K562 (cell line): Measurements from ENCODE around the gene CAMK2A. TPM values are rescaled to one million over a fixed set of nuclear protein-coding genes. Genes with fewer than 3 reads are reported as not detected.
A peak's percentile ranks its signal among the peaks of the same experiment; 100 is the strongest.

ENCODE experiments used
- ATAC-seq: fragments of 200-7000 bp; cut with Tn5 transposase; 3 replicates; pipeline ENCODE4 v1.9.1; 2020; ENCODE audit warnings: moderate library complexity
- BruUV-seq: library from RNA; stranded (reverse); fragments of 400-500 nt; replicated peaks from 2 replicates; lab custom pipeline; 2021; lab: Mats Ljungman, UMichigan
- CTCF ChIA-PET: fragments of 300-600 bp; formaldehyde crosslinking; extraction: SDS; loops from one replicate; lab custom pipeline; 2021; ENCODE audit warnings: low intra/inter-chr PET ratio; lab: Yijun Ruan, JAX
- POLR2A ChIA-PET: fragments of 300-600, 350-650 bp; sonication (Branson Sonifier 250); formaldehyde crosslinking; extraction: SDS; loops from one replicate; lab custom pipeline; 2021; ENCODE audit warnings: antibody characterized with exemption, inconsistent platforms; lab: Yijun Ruan, JAX
- DNase-seq, 4 experiments: peaks; one replicate each; pipeline versions ENCODE4 v3.0.0 to v3.0.0-alpha.2; 2011 to 2018; ENCODE audit warnings: low spot score in 3 of 4, mixed read lengths in 3 of 4; ENCODE audit errors: extremely low read depth in 1 of 4
- FAIRE-seq: peaks from 2 replicates; lab custom pipeline; 2011; peaks lifted over from hg19 to GRCh38; lab: Jason Lieb, UNC
- H2AFZ ChIP-seq: 2 replicates; pipeline ENCODE4 v1.6.0; 2011; ENCODE audit warnings: low read depth, low read length, control low read depth, inconsistent platforms
- H3K27ac ChIP-seq: fragments of 200-600 bp; 3 replicates; pipeline ENCODE4 v1.8.0; 2011; ENCODE audit warnings: low read depth, mild to moderate bottlenecking, control low read depth, inconsistent platforms, low read length, moderate library complexity, mixed read lengths; ENCODE audit errors: extremely low read depth
- H3K27me3 ChIP-seq, 2 experiments: fragments of 300-600 bp in 1 of 2; 2 replicates in 1 of 2; 3 replicates in 1 of 2; pipeline versions ENCODE4 v1.6.0 to v1.8.0; 2011; ENCODE audit warnings: inconsistent platforms in 2 of 2, low read length in 2 of 2, mild to moderate bottlenecking in 1 of 2, mixed read lengths in 1 of 2, moderate library complexity in 1 of 2; ENCODE audit not compliant: control insufficient read depth in 2 of 2, insufficient read depth in 2 of 2
- H3K36me3 ChIP-seq: fragments of 300-600 bp; 3 replicates; pipeline ENCODE4 v1.8.0; 2011; ENCODE audit warnings: mild to moderate bottlenecking, low read length, inconsistent platforms; ENCODE audit not compliant: control insufficient read depth, insufficient read depth
- H3K4me1 ChIP-seq, 2 experiments: fragments of 200-600 bp in 1 of 2; replicated peaks in 1 of 2; 2 replicates in 1 of 2; 3 replicates in 1 of 2; pipeline versions ENCODE4 v1.5.1 to v1.8.0; 2011; ENCODE audit warnings: inconsistent platforms in 2 of 2, low read length in 2 of 2, mild to moderate bottlenecking in 1 of 2, mixed read lengths in 1 of 2, moderate library complexity in 1 of 2; ENCODE audit not compliant: control insufficient read depth in 2 of 2, insufficient read depth in 2 of 2
- H3K4me2 ChIP-seq: 2 replicates; pipeline ENCODE4 v1.6.1; 2011; ENCODE audit warnings: low read length, control low read depth, inconsistent platforms, mixed read lengths; ENCODE audit not compliant: insufficient read depth
- H3K4me3 ChIP-seq: fragments of 200-600 bp; sonication (generic), shearing (Covaris generic); 2 replicates; pipeline ENCODE4 v1.5.1; 2016; ENCODE audit warnings: control low read depth, inconsistent platforms
- H3K79me2 ChIP-seq: fragments of 200-600 bp; 3 replicates; pipeline ENCODE4 v1.8.0; 2011; ENCODE audit warnings: low read length, inconsistent platforms; ENCODE audit not compliant: control insufficient read depth, insufficient read depth
- H3K9ac ChIP-seq, 2 experiments: 2 replicates each; pipeline versions ENCODE4 v1.6.0 to v1.6.1; 2011; ENCODE audit warnings: low read depth in 2 of 2, low read length in 2 of 2, control low read depth in 1 of 2, inconsistent platforms in 1 of 2, mild to moderate bottlenecking in 1 of 2, mixed read lengths in 1 of 2; ENCODE audit not compliant: insufficient read depth in 1 of 2
- H3K9me1 ChIP-seq: one replicate; pipeline ENCODE4 v1.6.0; 2011; ENCODE audit warnings: inconsistent platforms, mild to moderate bottlenecking, low read length, moderate library complexity; ENCODE audit not compliant: control insufficient read depth, insufficient read depth
- H3K9me3 ChIP-seq: replicated peaks from 2 replicates; pipeline ENCODE4 v1.5.1; 2011; ENCODE audit warnings: low read depth, low read length, inconsistent platforms; ENCODE audit not compliant: control insufficient read depth, insufficient read depth
- H4K20me1 ChIP-seq: replicated peaks from 2 replicates; pipeline ENCODE4 v1.6.1; 2011; ENCODE audit warnings: low read length, inconsistent platforms, mixed read lengths; ENCODE audit not compliant: control insufficient read depth, insufficient read depth
- ARID1B ChIP-seq: fragments of 450-650 bp; IDR thresholded peaks from 2 replicates; pipeline ENCODE4 v1.6.1; 2016; ENCODE audit warnings: antibody characterized with exemption, mild to moderate bottlenecking, inconsistent platforms
- BCOR ChIP-seq: fragments of 450-650 bp; IDR thresholded peaks from 2 replicates; pipeline ENCODE4 v1.6.1; 2016
- CBFA2T3 ChIP-seq: fragments of 450-650 bp; IDR thresholded peaks from 2 replicates; pipeline ENCODE4 v1.6.1; 2017
- DPF2 ChIP-seq: fragments of 450-650 bp; IDR thresholded peaks from 2 replicates; pipeline ENCODE4 v1.6.1; 2016
- EGR1 ChIP-seq: fragments of 450-650 bp; conservative IDR thresholded peaks from 2 replicates; pipeline ENCODE4 v1.6.1; 2017; ENCODE audit warnings: mild to moderate bottlenecking
- FOSL1 ChIP-seq: fragments of 200-800 bp; sonication (Bioruptor generic); conservative IDR thresholded peaks from 2 replicates; pipeline ENCODE4 v1.6.1; 2016; ENCODE audit warnings: missing genetic modification characterization, missing compliant biosample characterization
- GTF2F1 ChIP-seq: IDR thresholded peaks from 2 replicates; pipeline ENCODE4 v1.6.1; 2011; ENCODE audit warnings: low read depth, low read length, improper control_type of control experiment
- HCFC1 ChIP-seq: IDR thresholded peaks from 2 replicates; pipeline ENCODE4 v1.6.1; 2012; ENCODE audit warnings: low read depth, low read length, improper control_type of control experiment
- JUN ChIP-seq, 2 experiments: sonication (generic) in 1 of 2; formaldehyde crosslinking in 1 of 2; IDR thresholded peaks; 2 replicates each; pipeline versions ENCODE4 v1.6.1 to v1.8.0; 2012 to 2022; ENCODE audit warnings: borderline replicate concordance in 2 of 2, mild to moderate bottlenecking in 2 of 2, improper control_type of control experiment in 1 of 2, low read depth in 1 of 2, low read length in 1 of 2, missing genetic modification reagents in 1 of 2
- JUND ChIP-seq, 2 experiments: IDR thresholded peaks; 2 replicates in 1 of 2; 3 replicates in 1 of 2; pipeline ENCODE4 v1.6.1; 2011; ENCODE audit warnings: borderline replicate concordance in 2 of 2, low read depth in 2 of 2, low read length in 2 of 2, improper control_type of control experiment in 1 of 2, missing biosample characterization in 1 of 2, missing genetic modification characterization in 1 of 2, missing genetic modification reagents in 1 of 2
- KDM1A ChIP-seq, 2 experiments: fragments of 450-650 bp; IDR thresholded peaks; 2 replicates each; pipeline ENCODE4 v1.6.1; 2016; ENCODE audit warnings: mild to moderate bottlenecking in 2 of 2
- MAZ ChIP-seq, 2 experiments: fragments of 450-650 bp in 1 of 2; sonication (generic) in 1 of 2; formaldehyde crosslinking; IDR thresholded peaks in 1 of 2; conservative IDR thresholded peaks in 1 of 2; 2 replicates each; pipeline versions ENCODE4 v1.4.0 to v1.5.0; 2020; ENCODE audit warnings: mild to moderate bottlenecking in 1 of 2, missing genetic modification reagents in 1 of 2
- NR2C1 ChIP-seq, 2 experiments: fragments of 450-650 bp; IDR thresholded peaks; 2 replicates each; pipeline ENCODE4 v1.6.1; 2017; ENCODE audit warnings: mild to moderate bottlenecking in 2 of 2, antibody characterized with exemption in 1 of 2, inconsistent platforms in 1 of 2, missing compliant biosample characterization in 1 of 2, missing genetic modification characterization in 1 of 2
- SETDB1 ChIP-seq: IDR thresholded peaks from one replicate; pipeline ENCODE4 v1.6.1; 2012; ENCODE audit warnings: low read length, control low read depth, inconsistent platforms
- SMARCA4 ChIP-seq: fragments of 450-650 bp; IDR thresholded peaks from 2 replicates; pipeline ENCODE4 v1.6.1; 2016
- SMARCE1 ChIP-seq: fragments of 450-650 bp; IDR thresholded peaks from 2 replicates; pipeline ENCODE4 v1.7.1; 2016; ENCODE audit warnings: mild to moderate bottlenecking
- TEAD4 ChIP-seq, 2 experiments: sonication (generic) in 1 of 2; formaldehyde crosslinking in 1 of 2; IDR thresholded peaks; 2 replicates each; pipeline versions ENCODE4 v1.6.1 to v1.8.0; 2012 to 2022; ENCODE audit warnings: borderline replicate concordance in 1 of 2, inconsistent platforms in 1 of 2, low read length in 1 of 2, mild to moderate bottlenecking in 1 of 2, missing genetic modification reagents in 1 of 2
- TFAM ChIP-seq: fragments of 250-450 bp; sonication (Bioruptor Pico); conservative IDR thresholded peaks from 2 replicates; pipeline ENCODE4 v1.5.0; 2021; ENCODE audit warnings: mild to moderate bottlenecking, moderate library complexity
- ZBTB1 ChIP-seq: sonication (generic); formaldehyde crosslinking; IDR thresholded peaks from 2 replicates; pipeline ENCODE4 v1.8.1; 2023; ENCODE audit warnings: missing genetic modification reagents, low read depth, mild to moderate bottlenecking, borderline replicate concordance
- WGBS: fragments of 100-300 bp; shearing (Covaris generic); methylation state at CpG from one replicate; pipeline ENCODE4 v1.1.6; 2016; ENCODE audit warnings: low coverage, mixed read lengths; ENCODE audit not compliant: insufficient coverage; ENCODE audit errors: missing lambda C conversion rate; 5-methylcytosine and 5-hydroxymethylcytosine counted together
- in situ Hi-C: fragments of 300-500 bp; cut with MboI; formaldehyde crosslinking; loops from 4 replicates; pipeline ENCODE4 v1.15.0; 2018; ENCODE audit warnings: inconsistent platforms, mixed read lengths
- intact Hi-C: fragments of 100-400 bp; cut with micrococcal nuclease; formaldehyde crosslinking; loops from 2 replicates; pipeline ENCODE4 v1.14.2; 2022
- polyA plus RNA-seq, 8 experiments: library from polyadenylated mRNA; depleted of rRNA in 4 of 8; stranded (reverse) in 5 of 8; unstranded in 3 of 8; fragments of >200 nt; fragmentation: Nextera tagmentation in 2 of 8; fragmentation: Illumina TruSeq in 1 of 8; extraction: Ambion mirVana in 2 of 8; extraction: Trizol in 1 of 8; gene quantifications; 2 replicates each; pipeline versions ENCODE4 v1.2.1 to v1.2.3, GENCODE V29; 2011 to 2014; ENCODE audit warnings: inconsistent platforms in 1 of 8, missing spikeins in 1 of 8
- total RNA-seq, 7 experiments: library from RNA; depleted of rRNA in 6 of 7; stranded (reverse); fragments of >200 nt in 6 of 7; fragmentation: Illumina TruSeq in 2 of 7; extraction: Trizol in 2 of 7; gene quantifications; 2 replicates each; pipeline versions ENCODE4 v1.2.1 to v1.2.3, GENCODE V29; 2011 to 2021; ENCODE audit warnings: low replicate concordance in 1 of 7
- TF ChIP-seq, protein P1 (sequence below), 2 experiments: fragments of 450-650 bp in 1 of 2; sonication (generic) in 1 of 2; formaldehyde crosslinking in 1 of 2; IDR thresholded peaks in 1 of 2; conservative IDR thresholded peaks in 1 of 2; 2 replicates each; pipeline versions ENCODE4 v1.6.1 to v1.8.1; 2016 to 2023; ENCODE audit warnings: mild to moderate bottlenecking in 2 of 2, moderate library complexity in 2 of 2, inconsistent platforms in 1 of 2, missing genetic modification reagents in 1 of 2

The CAMK2A gene
- total and polyA plus RNA-seq, 9 of the 15 experiments (the other 6 are each of a cell fraction or from before 2014, with no cell fraction given), result 0.01 to 0.18 (median 0.04) TPM; not detected in 6

DNA sequence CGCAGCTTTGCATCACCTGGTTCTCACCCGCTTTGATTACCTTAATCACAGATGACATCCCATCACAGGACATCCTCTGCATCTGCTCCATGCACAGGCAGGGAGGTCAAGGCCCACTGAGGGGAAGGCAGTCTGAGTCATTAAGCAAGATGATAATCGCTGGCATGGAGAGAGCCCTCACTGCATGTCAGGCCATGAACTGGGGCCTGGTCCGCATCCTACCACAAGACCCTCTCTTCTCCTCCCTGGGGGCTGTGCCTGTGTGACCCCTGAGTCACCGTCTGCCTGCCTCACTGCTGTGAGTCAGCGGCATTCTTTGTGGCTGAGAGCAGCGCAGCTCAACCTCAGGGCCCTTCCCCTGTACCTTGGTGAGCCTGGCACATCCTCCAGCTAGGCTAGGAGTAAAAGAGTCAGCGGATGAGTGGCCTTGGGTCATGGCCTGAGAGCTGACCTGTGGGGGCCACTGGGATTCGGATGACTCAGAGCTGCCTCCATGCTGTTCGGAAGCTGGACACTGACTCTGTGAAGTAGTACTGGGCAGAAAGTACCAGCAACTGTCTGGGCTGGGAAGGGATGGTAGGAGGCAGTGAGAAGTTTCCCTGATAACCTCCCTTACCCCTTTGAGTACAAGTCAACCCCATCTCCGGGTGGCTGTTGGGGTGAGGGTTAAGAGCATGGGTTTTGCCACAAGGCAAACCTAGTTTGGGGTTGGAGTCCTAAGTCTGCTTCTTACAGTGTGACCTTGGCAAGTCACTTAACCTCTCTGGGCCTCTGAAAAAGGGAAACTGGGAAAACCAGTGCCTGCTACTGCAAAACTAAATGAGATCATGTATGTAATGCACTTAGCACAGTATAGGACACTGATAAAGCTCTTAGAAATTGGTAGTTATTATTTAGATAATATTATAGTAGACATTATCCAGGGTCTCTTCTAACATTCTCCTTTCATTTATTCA is 27.8 kb upstream of the CAMK2A start:
- no peaks in the 10 kb centered on the region for H3K36me3 ChIP-seq
- peaks cover 2% of the 10 kb centered on the region; the same call in 1 of the 2 replicates for H4K20me1 ChIP-seq
- 5% methylated on average over 10 of the region's 11 CpGs for WGBS
- intact Hi-C loops (no loop called here), in situ Hi-C loops (no loop called here)
- H3K27me3 ChIP-seq, result peaks cover 8 to 29% of the 10 kb centered on the region in 2 experiments; a peak in 4 of 5 replicates
- no peaks in the 10 kb centered on the region for H3K79me2 ChIP-seq
- no peaks in the 10 kb centered on the region; the same call in 1 of the 2 replicates for H3K9me3 ChIP-seq
- ChIA-PET CTCF (no interaction called here), POLR2A (interaction anchor here (0.7 kb wide), 1 partner anchor 9 kb away, joined by 3 read pairs; no protein-coding TSS in a partner anchor)
- H2AFZ ChIP-seq, result no peak overlapping the region
- peak; percentile 22 to 56 (median 27) for DNase-seq
- H3K27ac ChIP-seq, result no peak overlapping the region
- no peak for FAIRE-seq
- peak overlapping the region in 1 of 2 experiments; percentile 43; a peak in 1 of 4 replicates for H3K9ac ChIP-seq
- no TSS peak for BruUV-seq
- no peak overlapping the region for H3K4me2 ChIP-seq
- no peak overlapping the region for H3K4me3 ChIP-seq
- peaks cover 0 to 4% of the 10 kb centered on the region in 2 experiments; a peak in 2 of 5 replicates for H3K4me1 ChIP-seq
- peak; percentile 54 for ATAC-seq
- H3K9me1 ChIP-seq, result no peaks in the 10 kb centered on the region
- TF ChIP-seq, protein P1, sequence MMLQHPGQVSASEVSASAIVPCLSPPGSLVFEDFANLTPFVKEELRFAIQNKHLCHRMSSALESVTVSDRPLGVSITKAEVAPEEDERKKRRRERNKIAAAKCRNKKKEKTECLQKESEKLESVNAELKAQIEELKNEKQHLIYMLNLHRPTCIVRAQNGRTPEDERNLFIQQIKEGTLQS (IDR thresholded peaks at IDR 0.05), result peak; percentile 95
- TF ChIP-seq, protein P1 (CRISPR knock-in tag; conservative IDR thresholded peaks at IDR 0.05), result no peak
- TF ChIP-seq ARID1B (peak; percentile 76), CBFA2T3 (peak; percentile 33; the same call in 1 of the 2 replicates), BCOR (peak; percentile 20; the same call in 1 of the 2 replicates), FOSL1 (tag) (peak; percentile 96), SMARCA4 (peak; percentile 70), EGR1 (peak; percentile 30; the same call in 1 of the 2 replicates), TFAM (CRISPR knock-in tag) (no peak), JUN (IDR thresholded peaks at IDR 0.05; ENCODE audit: borderline replicate concordance, low read depth, low read length) (peak; percentile 91), JUN (CRISPR knock-in tag; IDR thresholded peaks at IDR 0.05; ENCODE audit: borderline replicate concordance) (no peak), GTF2F1 (no peak), TEAD4 (IDR thresholded peaks at IDR 0.05; ENCODE audit: low read length) (no peak), TEAD4 (CRISPR knock-in tag; IDR thresholded peaks at IDR 0.05; ENCODE audit: borderline replicate concordance) (peak; percentile 60; the same call in 1 of the 2 replicates), JUND (IDR thresholded peaks at IDR 0.05; ENCODE audit: borderline replicate concordance, low read depth, low read length) (peak; percentile 62), JUND (tag; IDR thresholded peaks at IDR 0.05; ENCODE audit: borderline replicate concordance, low read depth, low read length) (peak; percentile 36; the same call in 2 of the 3 replicates), SETDB1 (peak; percentile 22), MAZ (CRISPR knock-in tag; conservative IDR thresholded peaks at IDR 0.05 in 1 of 2, IDR thresholded peaks at IDR 0.05 in 1 of 2) (no peak), HCFC1 (no peak), SMARCE1 (peak; percentile 62), NR2C1 (IDR thresholded peaks at IDR 0.05) (no peak), NR2C1 (tag; IDR thresholded peaks at IDR 0.05) (peak; percentile 39), KDM1A (IDR thresholded peaks at IDR 0.05) (peak in 1 of 2 experiments; percentile 22; a peak in 2 of 4 replicates), ZBTB1 (CRISPR knock-in tag) (peak; percentile 34; the same call in 1 of the 2 replicates), DPF2 (peak; percentile 67; the same call in 1 of the 2 replicates)
